HG03432 (cell line): ENCODE measurements around the gene RUNX1.

Experiments used
- ATAC-seq: cut with Tn5 transposase; IDR thresholded peaks from one replicate; pipeline ENCODE4 v1.9.1; 2021; ENCODE audit warnings: mild to moderate bottlenecking, moderate library complexity; ENCODE audit not compliant: unreplicated experiment

RUNX1 gene

GRCh38 chr21:34949499-34949898 lies 99.6 kb downstream of the RUNX1 start:
- no peak for ATAC-seq

- ATAC-seq = no peak
These were observed 100.1 kb downstream of the RUNX1 start for GRCh38 chr21:34949030-34949429.

GRCh38 chr21:34948157-34948556 lies 100.9 kb downstream of the RUNX1 start:
- no peak for ATAC-seq

GRCh38 chr21:34946916-34947534 lies 102.1 kb downstream of the RUNX1 start:
- ATAC-seq = no peak

GRCh38 chr21:34946385-34946840 lies 102.7 kb downstream of the RUNX1 start:
- ATAC-seq = no peak

- no peak for ATAC-seq
These were observed 103.8 kb downstream of the RUNX1 start for GRCh38 chr21:34945288-34945687.

GRCh38 chr21:34944015-34944755 lies 104.9 kb downstream of the RUNX1 start:
- no peak for ATAC-seq

GRCh38 chr21:34942911-34943310 lies 106.2 kb downstream of the RUNX1 start:
- ATAC-seq = no peak

GRCh38 chr21:34941162-34941561 lies 107.9 kb downstream of the RUNX1 start:
- ATAC-seq = no peak

- ATAC-seq = no peak
These were observed 109.3 kb downstream of the RUNX1 start for GRCh38 chr21:34939673-34940331.

GRCh38 chr21:34938089-34938764 lies 110.9 kb downstream of the RUNX1 start:
- ATAC-seq = no peak

GRCh38 chr21:34936883-34937563 lies 112.1 kb downstream of the RUNX1 start:
- ATAC-seq = no peak

- no peak for ATAC-seq
These were observed 112.7 kb downstream of the RUNX1 start for GRCh38 chr21:34936371-34936789.

GRCh38 chr21:34935898-34936297 lies 113.2 kb downstream of the RUNX1 start:
- no peak for ATAC-seq

GRCh38 chr21:34935452-34935851 lies 113.7 kb downstream of the RUNX1 start:
- ATAC-seq = no peak

- ATAC-seq = no peak
These were observed 114.8 kb downstream of the RUNX1 start for GRCh38 chr21:34934350-34934749.

GRCh38 chr21:34933609-34934335 lies 115.3 kb downstream of the RUNX1 start:
- peak; percentile 66 for ATAC-seq

- no peak for ATAC-seq
These were observed 116.9 kb downstream of the RUNX1 start for GRCh38 chr21:34932233-34932632.

GRCh38 chr21:34930971-34931370 lies 118.1 kb downstream of the RUNX1 start:
- ATAC-seq = no peak

GRCh38 chr21:34928637-34929036 lies 120.5 kb downstream of the RUNX1 start:
- no peak for ATAC-seq
